K562 (cell line): ENCODE measurements around the gene EIF1B. TPM values are rescaled to one million over a fixed set of nuclear protein-coding genes. Genes with fewer than 3 reads are reported as not detected.

ENCODE experiments used
- ATAC-seq: fragments of 200-7000 bp; cut with Tn5 transposase; 3 replicates; pipeline ENCODE4 v1.9.1; 2020; ENCODE audit warnings: moderate library complexity
- BruUV-seq: library from RNA; stranded (reverse); fragments of 400-500 nt; replicated peaks from 2 replicates; lab custom pipeline; 2021; lab: Mats Ljungman, UMichigan
- CTCF ChIA-PET: fragments of 300-600 bp; formaldehyde crosslinking; extraction: SDS; loops from one replicate; lab custom pipeline; 2021; ENCODE audit warnings: low intra/inter-chr PET ratio; lab: Yijun Ruan, JAX
- POLR2A ChIA-PET: fragments of 300-600, 350-650 bp; sonication (Branson Sonifier 250); formaldehyde crosslinking; extraction: SDS; loops from one replicate; lab custom pipeline; 2021; ENCODE audit warnings: antibody characterized with exemption, inconsistent platforms; lab: Yijun Ruan, JAX
- DNase-seq, 4 experiments: peaks; one replicate each; pipeline versions ENCODE4 v3.0.0 to v3.0.0-alpha.2; 2011 to 2018; ENCODE audit warnings: low spot score in 3 of 4, mixed read lengths in 3 of 4; ENCODE audit errors: extremely low read depth in 1 of 4
- FAIRE-seq: peaks from 2 replicates; lab custom pipeline; 2011; peaks lifted over from hg19 to GRCh38; lab: Jason Lieb, UNC
- H2AFZ ChIP-seq: 2 replicates; pipeline ENCODE4 v1.6.0; 2011; ENCODE audit warnings: low read depth, low read length, control low read depth, inconsistent platforms
- H3K27ac ChIP-seq: fragments of 200-600 bp; 3 replicates; pipeline ENCODE4 v1.8.0; 2011; ENCODE audit warnings: low read depth, mild to moderate bottlenecking, control low read depth, inconsistent platforms, low read length, moderate library complexity, mixed read lengths; ENCODE audit errors: extremely low read depth
- H3K27me3 ChIP-seq, 2 experiments: fragments of 300-600 bp in 1 of 2; 2 replicates in 1 of 2; 3 replicates in 1 of 2; pipeline versions ENCODE4 v1.6.0 to v1.8.0; 2011; ENCODE audit warnings: inconsistent platforms in 2 of 2, low read length in 2 of 2, mild to moderate bottlenecking in 1 of 2, mixed read lengths in 1 of 2, moderate library complexity in 1 of 2; ENCODE audit not compliant: control insufficient read depth in 2 of 2, insufficient read depth in 2 of 2
- H3K36me3 ChIP-seq: fragments of 300-600 bp; 3 replicates; pipeline ENCODE4 v1.8.0; 2011; ENCODE audit warnings: mild to moderate bottlenecking, low read length, inconsistent platforms; ENCODE audit not compliant: control insufficient read depth, insufficient read depth
- H3K4me1 ChIP-seq, 2 experiments: fragments of 200-600 bp in 1 of 2; replicated peaks in 1 of 2; 2 replicates in 1 of 2; 3 replicates in 1 of 2; pipeline versions ENCODE4 v1.5.1 to v1.8.0; 2011; ENCODE audit warnings: inconsistent platforms in 2 of 2, low read length in 2 of 2, mild to moderate bottlenecking in 1 of 2, mixed read lengths in 1 of 2, moderate library complexity in 1 of 2; ENCODE audit not compliant: control insufficient read depth in 2 of 2, insufficient read depth in 2 of 2
- H3K4me2 ChIP-seq: 2 replicates; pipeline ENCODE4 v1.6.1; 2011; ENCODE audit warnings: low read length, control low read depth, inconsistent platforms, mixed read lengths; ENCODE audit not compliant: insufficient read depth
- H3K4me3 ChIP-seq: fragments of 200-600 bp; sonication (generic), shearing (Covaris generic); 2 replicates; pipeline ENCODE4 v1.5.1; 2016; ENCODE audit warnings: control low read depth, inconsistent platforms
- H3K79me2 ChIP-seq: fragments of 200-600 bp; 3 replicates; pipeline ENCODE4 v1.8.0; 2011; ENCODE audit warnings: low read length, inconsistent platforms; ENCODE audit not compliant: control insufficient read depth, insufficient read depth
- H3K9ac ChIP-seq, 2 experiments: 2 replicates each; pipeline versions ENCODE4 v1.6.0 to v1.6.1; 2011; ENCODE audit warnings: low read depth in 2 of 2, low read length in 2 of 2, control low read depth in 1 of 2, inconsistent platforms in 1 of 2, mild to moderate bottlenecking in 1 of 2, mixed read lengths in 1 of 2; ENCODE audit not compliant: insufficient read depth in 1 of 2
- H3K9me1 ChIP-seq: one replicate; pipeline ENCODE4 v1.6.0; 2011; ENCODE audit warnings: inconsistent platforms, mild to moderate bottlenecking, low read length, moderate library complexity; ENCODE audit not compliant: control insufficient read depth, insufficient read depth
- H3K9me3 ChIP-seq: replicated peaks from 2 replicates; pipeline ENCODE4 v1.5.1; 2011; ENCODE audit warnings: low read depth, low read length, inconsistent platforms; ENCODE audit not compliant: control insufficient read depth, insufficient read depth
- H4K20me1 ChIP-seq: replicated peaks from 2 replicates; pipeline ENCODE4 v1.6.1; 2011; ENCODE audit warnings: low read length, inconsistent platforms, mixed read lengths; ENCODE audit not compliant: control insufficient read depth, insufficient read depth
- CCAR2 ChIP-seq: fragments of 200-400 bp; formaldehyde crosslinking; IDR thresholded peaks from 2 replicates; pipeline ENCODE4 v1.6.1; 2017; ENCODE audit warnings: mild to moderate bottlenecking, low read depth, low read length
- MCM3 ChIP-seq: fragments of 450-650 bp; IDR thresholded peaks from 2 replicates; pipeline ENCODE4 v1.6.1; 2016
- RBM22 ChIP-seq: fragments of 200-400 bp; formaldehyde crosslinking; IDR thresholded peaks from 2 replicates; pipeline ENCODE4 v1.6.1; 2018; ENCODE audit warnings: low read length, low read depth; ENCODE audit not compliant: poor library complexity, severe bottlenecking
- ZNF561 ChIP-seq: fragments of 450-650 bp; formaldehyde crosslinking; conservative IDR thresholded peaks from 2 replicates; pipeline ENCODE4 v1.4.0; 2020; ENCODE audit warnings: mild to moderate bottlenecking, moderate library complexity
- ZNF717 ChIP-seq: fragments of 250-450 bp; sonication (Bioruptor Pico); IDR thresholded peaks from 2 replicates; pipeline ENCODE4 v1.5.0; 2021
- WGBS: fragments of 100-300 bp; shearing (Covaris generic); methylation state at CpG from one replicate; pipeline ENCODE4 v1.1.6; 2016; ENCODE audit warnings: low coverage, mixed read lengths; ENCODE audit not compliant: insufficient coverage; ENCODE audit errors: missing lambda C conversion rate; 5-methylcytosine and 5-hydroxymethylcytosine counted together
- in situ Hi-C: fragments of 300-500 bp; cut with MboI; formaldehyde crosslinking; loops from 4 replicates; pipeline ENCODE4 v1.15.0; 2018; ENCODE audit warnings: inconsistent platforms, mixed read lengths
- intact Hi-C: fragments of 100-400 bp; cut with micrococcal nuclease; formaldehyde crosslinking; loops from 2 replicates; pipeline ENCODE4 v1.14.2; 2022
- polyA plus RNA-seq, 8 experiments: library from polyadenylated mRNA; depleted of rRNA in 4 of 8; stranded (reverse) in 5 of 8; unstranded in 3 of 8; fragments of >200 nt; fragmentation: Nextera tagmentation in 2 of 8; fragmentation: Illumina TruSeq in 1 of 8; extraction: Ambion mirVana in 2 of 8; extraction: Trizol in 1 of 8; gene quantifications; 2 replicates each; pipeline versions ENCODE4 v1.2.1 to v1.2.3, GENCODE V29; 2011 to 2014; ENCODE audit warnings: inconsistent platforms in 1 of 8, missing spikeins in 1 of 8
- total RNA-seq, 7 experiments: library from RNA; depleted of rRNA in 6 of 7; stranded (reverse); fragments of >200 nt in 6 of 7; fragmentation: Illumina TruSeq in 2 of 7; extraction: Trizol in 2 of 7; gene quantifications; 2 replicates each; pipeline versions ENCODE4 v1.2.1 to v1.2.3, GENCODE V29; 2011 to 2021; ENCODE audit warnings: low replicate concordance in 1 of 7
- TF ChIP-seq, protein P1 (sequence below): fragments of 250-450 bp; sonication (Bioruptor Pico); IDR thresholded peaks from 2 replicates; pipeline ENCODE4 v1.4.0; 2020; ENCODE audit warnings: mild to moderate bottlenecking, moderate library complexity

EIF1B gene
- total and polyA plus RNA-seq, 9 of the 15 experiments (the other 6 are each of a cell fraction or from before 2014, with no cell fraction given): 18.1 to 184 (median 78.9) TPM

DNA sequence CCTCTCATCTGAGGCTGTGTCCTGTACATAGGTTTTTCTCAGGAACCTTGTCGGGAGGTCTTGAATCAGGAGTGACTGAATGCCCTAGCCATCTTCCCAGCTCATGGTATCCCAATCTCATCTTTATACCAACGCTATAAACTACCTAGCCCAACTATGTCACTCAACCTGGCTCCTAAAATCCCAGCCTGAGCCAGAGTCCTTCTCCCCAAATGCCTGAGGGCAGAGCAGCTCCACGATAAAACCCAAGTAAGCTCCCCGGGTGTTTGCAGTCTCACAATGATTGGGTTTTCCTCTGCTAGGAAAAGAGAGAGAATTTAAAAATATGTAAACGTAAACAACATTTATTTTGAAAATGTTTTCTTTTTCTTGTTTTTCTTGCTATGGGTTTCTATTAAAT lies 14.4 kb downstream of the EIF1B start:
- TF ChIP-seq ZNF561 (CRISPR knock-in tag) (no peak), CCAR2 (no peak), MCM3 (no peak), ZNF717 (CRISPR knock-in tag) (no peak), RBM22 (no peak)
- TF ChIP-seq, protein P1, sequence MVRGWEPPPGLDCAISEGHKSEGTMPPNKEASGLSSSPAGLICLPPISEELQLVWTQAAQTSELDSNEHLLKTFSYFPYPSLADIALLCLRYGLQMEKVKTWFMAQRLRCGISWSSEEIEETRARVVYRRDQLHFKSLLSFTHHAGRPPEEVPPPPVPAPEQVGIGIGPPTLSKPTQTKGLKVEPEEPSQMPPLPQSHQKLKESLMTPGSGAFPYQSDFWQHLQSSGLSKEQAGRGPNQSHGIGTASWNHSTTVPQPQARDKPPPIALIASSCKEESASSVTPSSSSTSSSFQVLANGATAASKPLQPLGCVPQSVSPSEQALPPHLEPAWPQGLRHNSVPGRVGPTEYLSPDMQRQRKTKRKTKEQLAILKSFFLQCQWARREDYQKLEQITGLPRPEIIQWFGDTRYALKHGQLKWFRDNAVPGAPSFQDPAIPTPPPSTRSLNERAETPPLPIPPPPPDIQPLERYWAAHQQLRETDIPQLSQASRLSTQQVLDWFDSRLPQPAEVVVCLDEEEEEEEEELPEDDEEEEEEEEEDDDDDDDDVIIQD (CRISPR knock-in tag): no peak
- TF ChIP-seq, all 486 proteins: peak for 0
- H3K79me2 ChIP-seq: no peaks in the 10 kb centered on the region
- H4K20me1 ChIP-seq: no peaks in the 10 kb centered on the region
- no peaks in the 10 kb centered on the region for H3K36me3 ChIP-seq
- H3K9me1 ChIP-seq: no peaks in the 10 kb centered on the region
- no peak overlapping the region for H3K27ac ChIP-seq
- no TSS peak for BruUV-seq
- in situ Hi-C loops: no loop called here
- no peaks in the 10 kb centered on the region for H3K9me3 ChIP-seq
- FAIRE-seq (no peak), DNase-seq (no peak), ATAC-seq (no peak)
- H3K27me3 ChIP-seq: peaks cover 0 to 7% of the 10 kb centered on the region in 2 experiments; a peak in 1 of 5 replicates
- ChIA-PET CTCF (no interaction called here), POLR2A (interaction anchor here (2.1 to 2.2 kb wide), 2 partner anchors 9 to 10 kb away, joined by 5 to 8 read pairs; no protein-coding TSS in a partner anchor)
- 11% methylated on average over 5 of the region's 5 CpGs for WGBS
- intact Hi-C loops: loop anchor here (10.0 kb wide), 1 partner anchor 391 kb away; no protein-coding TSS in a partner anchor
- no peak overlapping the region for H3K4me3 ChIP-seq
- H3K4me1 ChIP-seq: peaks cover 0 to 3% of the 10 kb centered on the region in 2 experiments; a peak in 3 of 5 replicates
- H3K4me2 ChIP-seq: no peak overlapping the region
- no peak overlapping the region; the same call in 1 of the 2 replicates for H2AFZ ChIP-seq
- H3K9ac ChIP-seq: no peak overlapping the region
